ENCODE results near the gene WIPF3. TPM values are rescaled to one million over a fixed set of nuclear protein-coding genes. Genes with fewer than 3 reads are reported as not detected.

The WIPF3 gene
- total RNA-seq, 2 donors from 2014 or later: 1.6 to 2.3 TPM

DNA sequence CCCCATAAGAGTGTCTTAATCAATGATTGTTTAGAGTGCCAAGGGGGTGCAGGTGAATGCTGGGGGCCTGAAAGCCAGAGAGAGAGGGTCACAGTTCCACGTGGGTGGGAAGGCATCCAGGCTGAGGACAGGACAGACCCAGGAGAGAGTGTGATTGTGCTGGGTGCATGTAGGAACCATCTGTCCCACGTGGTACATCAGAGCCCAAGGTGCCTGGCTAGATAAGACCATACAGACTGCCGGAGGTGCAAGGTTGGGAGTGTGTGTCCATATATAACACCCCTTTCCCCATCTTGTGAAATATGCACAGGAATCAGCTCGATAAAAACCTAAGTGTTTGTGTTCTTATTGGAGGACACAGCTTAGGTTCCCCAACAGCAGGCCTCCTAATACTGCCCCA, 85.5 kb downstream of the WIPF3 start:
- Histone ChIP-seq H3K9me3 (no peaks in the 10 kb centered on the region), H3K9ac (ENCODE audit: low read depth in 2 of 2, low read length in 2 of 2) (no peak overlapping the region), H3K4me1 (no peaks in the 10 kb centered on the region), H3K36me3 (no peaks in the 10 kb centered on the region), H3K4me3 (no peak overlapping the region), H3K27ac (no peak overlapping the region), H3K27me3 (no peaks in the 10 kb centered on the region)
- intact Hi-C loops (cut with DNase I): no loop called here
- TF ChIP-seq, protein P1, sequence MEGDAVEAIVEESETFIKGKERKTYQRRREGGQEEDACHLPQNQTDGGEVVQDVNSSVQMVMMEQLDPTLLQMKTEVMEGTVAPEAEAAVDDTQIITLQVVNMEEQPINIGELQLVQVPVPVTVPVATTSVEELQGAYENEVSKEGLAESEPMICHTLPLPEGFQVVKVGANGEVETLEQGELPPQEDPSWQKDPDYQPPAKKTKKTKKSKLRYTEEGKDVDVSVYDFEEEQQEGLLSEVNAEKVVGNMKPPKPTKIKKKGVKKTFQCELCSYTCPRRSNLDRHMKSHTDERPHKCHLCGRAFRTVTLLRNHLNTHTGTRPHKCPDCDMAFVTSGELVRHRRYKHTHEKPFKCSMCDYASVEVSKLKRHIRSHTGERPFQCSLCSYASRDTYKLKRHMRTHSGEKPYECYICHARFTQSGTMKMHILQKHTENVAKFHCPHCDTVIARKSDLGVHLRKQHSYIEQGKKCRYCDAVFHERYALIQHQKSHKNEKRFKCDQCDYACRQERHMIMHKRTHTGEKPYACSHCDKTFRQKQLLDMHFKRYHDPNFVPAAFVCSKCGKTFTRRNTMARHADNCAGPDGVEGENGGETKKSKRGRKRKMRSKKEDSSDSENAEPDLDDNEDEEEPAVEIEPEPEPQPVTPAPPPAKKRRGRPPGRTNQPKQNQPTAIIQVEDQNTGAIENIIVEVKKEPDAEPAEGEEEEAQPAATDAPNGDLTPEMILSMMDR (IDR thresholded peaks at IDR 0.05): no peak
- DNase-seq: no peak

DNA sequence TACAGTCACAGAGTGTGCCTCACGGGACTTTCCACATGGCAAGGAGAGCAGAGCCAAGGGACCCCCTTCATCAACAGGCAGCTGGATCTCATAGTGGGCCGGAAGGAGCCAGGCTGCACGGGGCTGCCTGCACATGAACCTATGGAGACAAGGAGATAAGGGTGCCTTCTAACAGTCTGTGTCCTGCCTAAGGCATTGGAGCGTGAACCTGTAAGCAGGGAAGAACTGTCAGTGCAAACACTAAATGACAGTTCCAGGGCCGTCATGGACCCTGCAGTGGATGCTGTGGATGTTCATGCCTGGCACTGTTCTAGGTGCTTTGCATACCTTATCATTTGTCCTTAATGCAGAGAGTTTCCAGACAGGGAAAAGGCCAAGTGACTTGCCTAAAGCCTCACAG, 85.9 kb downstream of the WIPF3 start:
- DNase-seq: no peak
- Histone ChIP-seq H3K4me3 (no peak overlapping the region), H3K9me3 (no peaks in the 10 kb centered on the region), H3K27ac (no peak overlapping the region), H3K27me3 (no peaks in the 10 kb centered on the region), H3K9ac (ENCODE audit: low read depth in 2 of 2, low read length in 2 of 2) (no peak overlapping the region), H3K4me1 (no peaks in the 10 kb centered on the region), H3K36me3 (no peaks in the 10 kb centered on the region)
- intact Hi-C loops (cut with DNase I): no loop called here
- TF ChIP-seq, protein P1 (IDR thresholded peaks at IDR 0.05): no peak

DNA sequence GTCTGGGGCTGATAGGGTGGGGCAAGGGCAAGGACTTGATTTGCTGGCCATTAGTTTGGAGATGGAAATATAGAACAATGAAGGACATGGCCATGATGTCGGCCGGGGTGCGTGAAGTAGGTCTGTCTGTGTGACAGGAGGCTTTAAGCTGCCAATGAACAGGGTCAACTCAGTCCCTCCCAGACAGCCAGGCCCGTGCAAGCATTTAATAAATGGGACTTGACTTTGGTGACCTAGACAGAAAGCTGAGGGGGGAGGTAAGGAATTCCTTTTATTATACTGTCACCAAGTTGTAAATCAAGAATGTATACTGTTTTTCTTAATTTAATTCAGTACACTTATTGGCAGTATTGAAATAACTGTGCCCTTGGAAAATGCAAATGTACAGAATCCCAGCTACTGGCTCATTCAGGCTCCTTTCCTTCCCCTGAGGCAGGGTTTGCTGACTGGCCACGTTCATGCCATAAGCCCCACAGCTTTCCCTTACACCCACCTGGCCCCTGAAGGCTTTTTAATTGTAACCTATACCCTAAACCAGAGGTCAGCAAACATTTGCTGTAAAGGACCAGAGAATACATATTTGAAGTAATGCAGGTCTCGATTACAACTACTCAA, 87.2 kb downstream of the WIPF3 start:
- no peak overlapping the region for H3K4me3 ChIP-seq
- H3K4me1 ChIP-seq: no peaks in the 10 kb centered on the region

DNA sequence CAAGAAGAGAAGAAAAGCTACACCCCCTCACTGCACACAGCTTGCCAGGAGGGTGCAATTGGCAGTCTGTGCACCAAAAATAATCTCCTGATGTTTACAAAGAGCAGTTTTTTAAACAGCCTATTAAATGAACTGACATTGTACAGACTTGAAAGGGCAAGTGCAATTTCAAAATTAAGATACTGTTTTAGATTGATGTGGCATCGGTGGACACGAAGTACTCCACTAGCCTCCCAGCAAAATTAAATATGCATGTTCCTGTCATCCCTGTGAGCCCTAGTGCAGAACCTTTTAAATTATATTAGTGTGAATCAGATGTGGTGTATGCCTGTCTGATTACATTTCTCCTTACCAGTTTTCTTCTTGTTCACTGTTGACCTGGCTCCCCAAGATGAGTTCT, 87.9 kb downstream of the WIPF3 start:
- H3K9ac ChIP-seq (ENCODE audit: low read depth in 2 of 2, low read length in 2 of 2): no peak overlapping the region

More for the DNA sequence above, 87.2 kb downstream of the WIPF3 start:
- Histone ChIP-seq H3K36me3 (no peaks in the 10 kb centered on the region), H3K27me3 (no peaks in the 10 kb centered on the region), H3K27ac (no peak overlapping the region), H3K9ac (ENCODE audit: low read depth in 2 of 2, low read length in 2 of 2) (no peak overlapping the region), H3K9me3 (no peaks in the 10 kb centered on the region)
- TF ChIP-seq, protein P1 (IDR thresholded peaks at IDR 0.05): no peak
- no peak for DNase-seq
- intact Hi-C loops (cut with DNase I): no loop called here

DNA sequence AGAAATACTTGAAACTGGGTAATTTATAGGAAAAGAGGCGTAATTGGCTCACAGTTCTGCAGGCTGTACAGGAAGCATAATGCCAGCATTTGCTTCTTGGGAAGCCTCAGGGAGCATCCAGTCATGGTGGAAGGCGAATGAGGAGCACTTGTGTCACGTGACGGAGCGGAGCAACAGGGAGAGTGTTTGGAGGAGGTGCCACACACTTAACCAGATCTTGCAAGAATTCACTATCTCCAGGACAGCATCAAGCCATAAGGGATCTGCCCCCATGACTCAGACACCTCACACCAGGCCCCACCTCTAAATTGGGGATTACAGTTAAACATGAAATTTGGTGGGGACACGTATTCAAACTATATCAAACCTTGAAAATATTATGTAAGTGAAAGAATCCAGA, 89.3 kb downstream of the WIPF3 start:
- no peaks in the 10 kb centered on the region for H3K4me1 ChIP-seq
- H3K9ac ChIP-seq (ENCODE audit: low read depth in 2 of 2, low read length in 2 of 2): no peak overlapping the region
- no peak for DNase-seq

More for the DNA sequence above, 87.9 kb downstream of the WIPF3 start:
- no peaks in the 10 kb centered on the region for H3K4me1 ChIP-seq
- no peak overlapping the region for H3K4me3 ChIP-seq
- H3K27ac ChIP-seq: no peak overlapping the region
- no peaks in the 10 kb centered on the region for H3K9me3 ChIP-seq
- no peak for DNase-seq
- intact Hi-C loops (cut with DNase I): no loop called here
- H3K36me3 ChIP-seq: no peaks in the 10 kb centered on the region
- TF ChIP-seq, protein P1 (IDR thresholded peaks at IDR 0.05): no peak
- H3K27me3 ChIP-seq: no peaks in the 10 kb centered on the region

More for the DNA sequence above, 89.3 kb downstream of the WIPF3 start:
- intact Hi-C loops (cut with DNase I): no loop called here
- TF ChIP-seq, protein P1 (IDR thresholded peaks at IDR 0.05): no peak
- H3K27me3 ChIP-seq: no peaks in the 10 kb centered on the region
- no peaks in the 10 kb centered on the region for H3K36me3 ChIP-seq
- H3K27ac ChIP-seq: no peak overlapping the region
- H3K4me3 ChIP-seq: no peak overlapping the region
- no peaks in the 10 kb centered on the region for H3K9me3 ChIP-seq
